Heart right ventricle (tissue), 16 donors: ENCODE data around the gene DHCR24. TPM values are rescaled to one million over a fixed set of nuclear protein-coding genes. Genes with fewer than 3 reads are reported as not detected.
A peak's percentile ranks its signal among the peaks of the same experiment; 100 is the strongest.

Experiments used
- ATAC-seq, 8 donors: fragments of 200-7000 bp; cut with Tn5 transposase; one replicate each; pipeline ENCODE4 v1.9.1; 2020; ENCODE audit warnings: mild to moderate bottlenecking in 8 of 8, moderate library complexity in 8 of 8, moderate number of reproducible peaks in 1 of 8
- DNase-seq, 2 donors: peaks; one replicate each; pipeline ENCODE4 v3.0.0-alpha.2; 2020
- H3K27ac ChIP-seq, 10 donors: fragments of 200-600 bp; sonication (generic) in 2 of 10; one replicate each; pipeline versions ENCODE4 v1.5.0 to v1.8.0; 2020 to 2022; ENCODE audit warnings: mild to moderate bottlenecking in 3 of 10
- H3K27me3 ChIP-seq, 7 donors: fragments of 200-600 bp; one replicate each; pipeline ENCODE4 v1.8.0; 2021 to 2022; ENCODE audit warnings: mild to moderate bottlenecking in 2 of 7
- H3K36me3 ChIP-seq, 9 donors: fragments of 200-600 bp; sonication (generic) in 1 of 9; one replicate each; pipeline versions ENCODE4 v1.5.0 to v1.8.0; 2020 to 2022; ENCODE audit warnings: mild to moderate bottlenecking in 2 of 9
- H3K4me1 ChIP-seq, 9 donors: fragments of 200-600 bp; sonication (generic) in 1 of 9; one replicate each; pipeline versions ENCODE4 v1.5.0 to v1.8.0; 2020 to 2022; ENCODE audit warnings: mild to moderate bottlenecking in 4 of 9
- H3K4me3 ChIP-seq, 10 donors: fragments of 200-600 bp; sonication (generic) in 2 of 10; one replicate each; pipeline versions ENCODE4 v1.5.0 to v1.8.0; 2020 to 2022; ENCODE audit warnings: mild to moderate bottlenecking in 7 of 10, moderate library complexity in 2 of 10
- H3K9me3 ChIP-seq, 11 donors: fragments of 200-600 bp in 10 of 11; sonication (generic) in 2 of 11; one replicate each; pipeline versions ENCODE4 v1.5.0 to v1.8.0; 2013 to 2022; ENCODE audit warnings: mild to moderate bottlenecking in 2 of 11, control low read depth in 1 of 11, moderate library complexity in 1 of 11
- CTCF ChIP-seq, 9 donors: fragments of 200-600 bp; sonication (generic) in 2 of 9; IDR thresholded peaks; one replicate each; pipeline versions ENCODE4 v1.5.0 to v1.8.0; 2021 to 2022; ENCODE audit warnings: antibody characterized with exemption in 9 of 9, mild to moderate bottlenecking in 5 of 9, moderate library complexity in 1 of 9
- WGBS, 2 donors: extraction: QIAGEN DNeasy Blood & Tissue Kit; methylation state at CpG; one replicate each; pipeline ENCODE4 v1.1.7; 2013; ENCODE audit warnings: inconsistent platforms in 1 of 2; 5-methylcytosine and 5-hydroxymethylcytosine counted together
- intact Hi-C, 10 donors: fragments of 100-400 bp; cut with DNase I; formaldehyde crosslinking; loops; one replicate each; pipeline versions ENCODE4 v1.11.1 to v1.14.2; 2022
- polyA plus RNA-seq, 2 donors: library from polyadenylated mRNA; stranded (reverse); fragments of 200-250 nt; gene quantifications; one replicate each; pipeline ENCODE4 v1.2.3, GENCODE V29; 2013
- total RNA-seq, 10 donors: library from RNA; stranded (reverse); fragmentation: NEBNext Ultra II Directional in 3 of 10; extraction: Animal tissue kit (Norgen Biotek cat#: 25700) in 3 of 10; gene quantifications; one replicate each; pipeline versions ENCODE4 v1.2.1 to v1.2.4, GENCODE V29; 2021 to 2023
- donor health status: Arrhythmogenic right ventricular cardiomyopathy.
- donor health status: ischemic (EF 13 %, LVEDD 7.1; RV severe dilation, severe dysfunction).
- donor health status: healthy with polysubstance abuse.
- donor health status: DM: no; HTN: yes; CAD: no.
- donor health status: DM: no; HTN: no; CAD: no.
- donor health status: ischemic (EF 25% LVEDD 6.9; RV normal size, moderate dysfunction).
- donor health status: ischemic (EF 25% LVEDD 5.7; RV mildly dilated, moderate dysfunction).
- donor health status: healthy.
- donor health status: DM: yes; HTN: yes; CAD: no.
- donor health status: Ischemic cardiomyopathy.
- donor health status: ischemic (EF 35%, LVEDD 5.7; RV mildly dilated, moderate dysfunction).
- donor health status: nonischemic (EF 11% LVEDD 7.7; RV severe dilation, severe dysfunction).
- donor health status: DM: yes; HTN: yes; CAD: no.
- donor health status: PGD.
- donor health status: ischemic (EF 29% LVEDD 5.4; RV normal size, mild dysfunction).
- donor health status: nonischemic (EF 23%, LVEDD 6.1; RV moderate dilation, normal function).

The DHCR24 gene
- total and polyA plus RNA-seq, 12 donors, result 3.3 to 70.6 (median 15.0) TPM

GRCh38 chr1:54811739-54812655 is 75.0 kb downstream of the DHCR24 start:
- no peak overlapping the region for H3K27ac ChIP-seq
- no peak for DNase-seq
- no peaks in the 10 kb centered on the region for H3K27me3 ChIP-seq
- no peak overlapping the region for H3K4me3 ChIP-seq
- ATAC-seq, result no peak
- H3K4me1 ChIP-seq, result peaks cover 0 to 3% (median 0%) of the 10 kb centered on the region in 9 donors
- no peaks in the 10 kb centered on the region for H3K9me3 ChIP-seq
- intact Hi-C loops, result loop anchor here in 7 of 10 donors (5.0 to 10.0 kb wide), 8 partner anchors 57 to 1335 kb away; no protein-coding TSS in a partner anchor
- no peak for TF ChIP-seq CTCF (IDR thresholded peaks at IDR 0.05)
- 81 to 86% methylated on average over 18 of the region's 18 CpGs for WGBS, 2 donors
- H3K36me3 ChIP-seq, result no peaks in the 10 kb centered on the region

- TF ChIP-seq CTCF (IDR thresholded peaks at IDR 0.05), result no peak
- no peaks in the 10 kb centered on the region for H3K36me3 ChIP-seq
- peaks cover 0 to 4% (median 0%) of the 10 kb centered on the region in 9 donors for H3K4me1 ChIP-seq
- WGBS, 2 donors, result 83 to 84% methylated on average over 5 of the region's 5 CpGs
- H3K4me3 ChIP-seq, result no peak overlapping the region
- H3K27me3 ChIP-seq, result peaks cover 0 to 2% (median 0%) of the 10 kb centered on the region in 7 donors
- no peak overlapping the region for H3K27ac ChIP-seq
- no peaks in the 10 kb centered on the region for H3K9me3 ChIP-seq
- ATAC-seq (no peak), DNase-seq (no peak)
- intact Hi-C loops, result loop anchor here in 7 of 10 donors (5.0 to 10.0 kb wide), 8 partner anchors 56 to 1334 kb away; no protein-coding TSS in a partner anchor
These were observed 75.9 kb downstream of the DHCR24 start for GRCh38 chr1:54811066-54811465.

- DNase-seq (peak; percentile 30 to 60), ATAC-seq (peak; percentile 77 to 90 (median 82))
- no peaks in the 10 kb centered on the region for H3K36me3 ChIP-seq
- no peak overlapping the region for H3K27ac ChIP-seq
- no peak overlapping the region for H3K4me3 ChIP-seq
- intact Hi-C loops, result loop anchor here in 7 of 10 donors (5.0 to 10.0 kb wide), 8 partner anchors 56 to 1333 kb away; no protein-coding TSS in a partner anchor
- H3K9me3 ChIP-seq, result no peaks in the 10 kb centered on the region
- peaks cover 0 to 8% (median 0%) of the 10 kb centered on the region in 7 donors for H3K27me3 ChIP-seq
- TF ChIP-seq CTCF (IDR thresholded peaks at IDR 0.05), result peak; percentile 45 to 84 (median 81)
- peaks cover 0 to 4% (median 0%) of the 10 kb centered on the region in 9 donors for H3K4me1 ChIP-seq
- 33 to 34% methylated on average over 13 of the region's 13 CpGs for WGBS, 2 donors
These were observed 76.6 kb downstream of the DHCR24 start for GRCh38 chr1:54810153-54810942.

- 50 to 72% methylated on average over 3 of the region's 3 CpGs for WGBS, 2 donors
- H3K4me3 ChIP-seq, result no peak overlapping the region
- no peak for DNase-seq
- no peaks in the 10 kb centered on the region for H3K36me3 ChIP-seq
- H3K27ac ChIP-seq, result no peak overlapping the region
- H3K4me1 ChIP-seq, result peaks cover 0 to 8% (median 0%) of the 10 kb centered on the region in 9 donors
- ATAC-seq, result no peak
- no peaks in the 10 kb centered on the region for H3K9me3 ChIP-seq
- H3K27me3 ChIP-seq, result peaks cover 0 to 8% (median 0%) of the 10 kb centered on the region in 7 donors
- intact Hi-C loops, result loop anchor here in 9 of 10 donors (5.0 to 10.0 kb wide), 11 partner anchors 55 to 1332 kb away; no protein-coding TSS in a partner anchor
- no peak for TF ChIP-seq CTCF (IDR thresholded peaks at IDR 0.05)
These were observed 77.4 kb downstream of the DHCR24 start for GRCh38 chr1:54809496-54810074.
